ENCODE data around the gene PTGIS. TPM values are rescaled to one million over a fixed set of nuclear protein-coding genes. Genes with fewer than 3 reads are reported as not detected.

The PTGIS gene
- total and polyA plus RNA-seq, 7 donors: 2.7 to 26.5 (median 8.0) TPM

DNA sequence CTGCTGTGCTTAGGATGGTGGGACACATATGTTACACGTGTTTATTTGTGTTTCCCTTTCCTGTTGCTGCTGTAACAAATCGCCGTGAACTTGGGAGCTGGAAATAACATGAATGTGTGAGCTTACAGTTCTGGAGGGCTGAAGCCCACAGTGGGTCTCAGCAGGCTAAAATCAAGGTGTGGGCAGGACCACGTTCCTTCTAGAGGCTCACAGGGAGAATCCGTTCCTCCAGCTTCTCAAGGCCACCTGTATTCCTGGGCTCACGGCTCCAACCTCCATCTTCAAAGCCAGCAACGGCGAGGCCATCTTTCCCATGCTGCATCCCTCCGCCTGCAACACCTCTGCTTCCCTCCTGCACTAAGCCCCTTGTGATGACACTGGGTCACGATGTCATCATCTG lies 27.4 kb upstream of the PTGIS start:
- intact Hi-C loops (cut with DNase I): no loop called here
- no peak for DNase-seq
- Histone ChIP-seq H3K9me3 (no peaks in the 10 kb centered on the region), H3K27me3 (ENCODE audit: insufficient read depth in 3 of 3, low read length in 2 of 3) (no peaks in the 10 kb centered on the region), H3K4me3 (no peak overlapping the region), H3K27ac (no peak overlapping the region), H3K4me1 (no peaks in the 10 kb centered on the region), H3K36me3 (ENCODE audit: insufficient read depth in 1 of 2, low read depth in 1 of 2) (no peaks in the 10 kb centered on the region)
- no peak for ATAC-seq
- TF ChIP-seq, protein P1, sequence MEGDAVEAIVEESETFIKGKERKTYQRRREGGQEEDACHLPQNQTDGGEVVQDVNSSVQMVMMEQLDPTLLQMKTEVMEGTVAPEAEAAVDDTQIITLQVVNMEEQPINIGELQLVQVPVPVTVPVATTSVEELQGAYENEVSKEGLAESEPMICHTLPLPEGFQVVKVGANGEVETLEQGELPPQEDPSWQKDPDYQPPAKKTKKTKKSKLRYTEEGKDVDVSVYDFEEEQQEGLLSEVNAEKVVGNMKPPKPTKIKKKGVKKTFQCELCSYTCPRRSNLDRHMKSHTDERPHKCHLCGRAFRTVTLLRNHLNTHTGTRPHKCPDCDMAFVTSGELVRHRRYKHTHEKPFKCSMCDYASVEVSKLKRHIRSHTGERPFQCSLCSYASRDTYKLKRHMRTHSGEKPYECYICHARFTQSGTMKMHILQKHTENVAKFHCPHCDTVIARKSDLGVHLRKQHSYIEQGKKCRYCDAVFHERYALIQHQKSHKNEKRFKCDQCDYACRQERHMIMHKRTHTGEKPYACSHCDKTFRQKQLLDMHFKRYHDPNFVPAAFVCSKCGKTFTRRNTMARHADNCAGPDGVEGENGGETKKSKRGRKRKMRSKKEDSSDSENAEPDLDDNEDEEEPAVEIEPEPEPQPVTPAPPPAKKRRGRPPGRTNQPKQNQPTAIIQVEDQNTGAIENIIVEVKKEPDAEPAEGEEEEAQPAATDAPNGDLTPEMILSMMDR (IDR thresholded peaks at IDR 0.05): no peak
- 81 to 95% (median 92%) methylated on average over 10 of the region's 10 CpGs for WGBS, 3 donors

DNA sequence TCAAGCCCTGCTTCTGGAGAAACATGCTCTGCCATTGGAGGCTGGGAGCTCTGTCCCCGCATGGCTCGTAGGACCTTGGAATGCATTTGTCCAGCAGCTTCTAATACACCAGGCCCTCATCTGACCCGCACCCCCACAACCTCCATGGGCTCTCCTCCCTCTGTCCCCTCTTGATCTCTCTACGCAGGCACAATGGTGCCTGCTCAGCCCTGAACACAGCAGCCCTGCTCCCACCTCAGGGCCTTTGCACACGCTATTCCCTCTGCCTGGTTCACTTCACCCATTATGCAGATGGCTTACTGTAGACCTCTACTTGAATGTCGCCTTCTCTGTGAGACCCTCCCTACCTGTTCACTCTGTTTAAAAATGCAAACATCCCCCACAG lies 27.0 kb upstream of the PTGIS start:
- intact Hi-C loops (cut with DNase I): no loop called here
- ATAC-seq: peak in 1 of 4 donors; percentile 29
- no peaks in the 10 kb centered on the region for H3K9me3 ChIP-seq
- 90 to 98% (median 97%) methylated on average over 5 to 6 of the region's 6 CpGs for WGBS, 3 donors
- no peaks in the 10 kb centered on the region for H3K4me1 ChIP-seq
- H3K4me3 ChIP-seq: no peak overlapping the region
- peak in 1 of 2 donors; percentile 37 for DNase-seq
- no peaks in the 10 kb centered on the region for H3K27me3 ChIP-seq (ENCODE audit: insufficient read depth in 3 of 3, low read length in 2 of 3)
- no peaks in the 10 kb centered on the region for H3K36me3 ChIP-seq (ENCODE audit: insufficient read depth in 1 of 2, low read depth in 1 of 2)
- TF ChIP-seq, protein P1 (IDR thresholded peaks at IDR 0.05): no peak
- H3K27ac ChIP-seq: no peak overlapping the region

DNA sequence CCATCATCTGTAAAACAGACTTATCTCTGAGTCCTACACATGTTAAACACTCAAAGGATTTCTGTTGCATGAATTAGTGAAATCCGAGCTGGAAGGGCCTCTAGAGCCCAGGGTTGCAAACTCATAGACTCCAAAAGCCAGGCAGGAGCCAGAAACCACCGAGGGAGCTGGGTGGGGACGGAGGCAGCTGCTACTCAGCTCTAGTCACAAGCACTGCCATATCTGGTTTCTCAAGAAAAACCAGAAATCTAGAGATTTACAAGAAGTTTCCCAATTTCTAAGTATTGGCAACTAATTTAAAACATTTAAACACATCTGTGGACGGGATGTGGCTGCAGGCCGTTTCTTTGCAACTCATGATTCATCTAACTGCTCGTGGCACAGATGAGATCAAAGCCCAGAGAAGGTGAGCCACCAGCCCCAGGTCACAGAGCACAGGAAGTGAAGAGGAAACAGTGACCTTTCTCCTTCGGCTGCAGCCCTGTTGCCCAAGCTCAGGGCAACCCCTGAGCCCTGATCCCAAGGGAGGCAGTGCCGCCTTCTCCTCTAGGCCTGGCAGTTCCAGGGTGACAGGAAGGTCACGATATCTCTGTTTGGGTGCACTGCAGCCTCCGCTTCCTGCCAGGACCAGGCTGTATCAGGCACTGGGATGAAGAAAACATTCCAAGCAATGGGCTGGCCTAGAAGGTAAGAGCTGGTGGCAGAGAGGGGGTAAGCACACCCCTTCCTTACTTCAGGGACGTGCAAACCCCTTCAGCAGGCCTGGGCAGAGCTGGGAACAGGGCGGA lies 26.4 kb upstream of the PTGIS start:
- H3K27ac ChIP-seq: no peak overlapping the region
- no peaks in the 10 kb centered on the region for H3K27me3 ChIP-seq (ENCODE audit: insufficient read depth in 3 of 3, low read length in 2 of 3)
- H3K4me1 ChIP-seq: no peaks in the 10 kb centered on the region
- no peaks in the 10 kb centered on the region for H3K9me3 ChIP-seq
- intact Hi-C loops (cut with DNase I): no loop called here
- ATAC-seq (peak; percentile 56 to 74 (median 66)), DNase-seq (peak; percentile 76 to 87)
- H3K4me3 ChIP-seq: no peak overlapping the region
- WGBS, 3 donors: 59 to 64% (median 61%) methylated on average over 12 of the region's 12 CpGs
- TF ChIP-seq, protein P1 (IDR thresholded peaks at IDR 0.05): no peak
- H3K36me3 ChIP-seq (ENCODE audit: insufficient read depth in 1 of 2, low read depth in 1 of 2): no peaks in the 10 kb centered on the region

DNA sequence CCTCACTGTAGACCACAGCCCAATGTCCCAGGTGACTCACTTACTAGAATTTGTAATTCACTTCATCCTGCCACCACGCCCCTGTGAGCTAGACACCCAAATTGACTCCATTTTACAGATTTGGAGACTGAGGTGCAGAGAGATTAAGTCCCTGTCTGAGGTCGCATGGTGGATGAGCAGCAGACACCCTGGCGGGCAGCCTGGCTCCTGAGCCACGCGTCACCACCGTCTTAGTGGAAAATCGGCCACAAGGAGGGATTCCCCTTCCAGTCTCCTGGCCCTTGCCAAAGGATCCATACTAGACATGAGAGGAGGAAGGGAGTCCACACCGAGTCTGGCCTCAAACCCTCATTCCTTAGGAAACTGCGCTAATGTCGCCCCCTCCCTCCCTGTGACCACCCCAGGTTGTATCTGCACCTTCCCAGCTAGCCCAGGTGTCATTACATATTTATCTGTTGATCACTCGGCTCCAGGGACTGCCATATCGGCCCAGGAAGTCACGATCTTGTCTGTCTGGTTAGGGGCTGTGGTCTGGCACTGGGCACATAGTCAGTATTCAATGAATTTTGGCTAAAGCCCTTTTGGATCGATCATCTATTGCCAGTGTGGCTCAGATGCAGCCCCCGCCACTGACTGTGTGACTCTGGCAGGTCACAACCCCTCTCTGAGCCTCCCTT lies 25.7 kb upstream of the PTGIS start:
- Histone ChIP-seq H3K4me1 (no peaks in the 10 kb centered on the region), H3K27ac (no peak overlapping the region), H3K9me3 (no peaks in the 10 kb centered on the region), H3K27me3 (ENCODE audit: insufficient read depth in 3 of 3, low read length in 2 of 3) (no peaks in the 10 kb centered on the region), H3K36me3 (ENCODE audit: insufficient read depth in 1 of 2, low read depth in 1 of 2) (no peaks in the 10 kb centered on the region), H3K4me3 (no peak overlapping the region)
- ATAC-seq: peak in 2 of 4 donors; percentile 12 to 15
- WGBS, 3 donors: 72 to 76% (median 75%) methylated on average over 15 of the region's 15 CpGs
- TF ChIP-seq, protein P1 (IDR thresholded peaks at IDR 0.05): no peak
- no peak for DNase-seq
- intact Hi-C loops (cut with DNase I): no loop called here

All from psoas muscle (tissue), 8 donors.